Measurements from ENCODE around the gene CHKB.

DNA sequence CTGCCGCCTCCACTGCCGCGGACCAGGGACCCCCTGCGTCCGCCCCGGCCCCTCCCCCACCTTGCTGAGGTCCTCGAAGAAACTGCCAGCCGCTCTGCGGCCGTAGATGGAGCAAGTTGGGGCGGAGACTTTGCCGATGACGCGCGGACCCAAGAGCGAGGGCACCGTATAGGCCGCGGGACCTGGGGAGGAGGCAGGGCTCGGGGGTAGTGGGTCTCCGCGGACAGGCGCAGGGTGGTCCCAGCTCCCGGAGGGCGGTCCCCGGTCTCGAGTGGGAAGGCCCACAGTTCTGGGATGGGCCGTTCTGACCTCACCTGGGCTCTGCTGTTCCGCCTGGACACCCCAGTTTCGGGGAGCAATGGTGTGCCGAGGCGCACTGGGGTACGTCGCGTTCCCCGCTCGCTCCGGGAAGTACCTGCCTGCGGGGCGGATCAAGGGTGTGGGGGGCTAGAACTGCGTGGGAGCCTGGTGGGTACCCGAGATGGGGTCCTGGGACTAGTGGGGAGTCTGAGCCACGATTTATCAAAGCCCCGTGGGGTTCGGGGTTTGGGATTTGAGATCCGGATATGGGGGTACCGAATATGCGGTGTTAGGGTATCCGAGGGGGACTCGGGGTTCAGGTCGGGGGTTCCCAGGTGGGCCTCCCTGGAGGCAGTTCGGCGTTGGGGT lies 51.6 kb downstream of the CHKB start:
- TF ChIP-seq, protein P1, sequence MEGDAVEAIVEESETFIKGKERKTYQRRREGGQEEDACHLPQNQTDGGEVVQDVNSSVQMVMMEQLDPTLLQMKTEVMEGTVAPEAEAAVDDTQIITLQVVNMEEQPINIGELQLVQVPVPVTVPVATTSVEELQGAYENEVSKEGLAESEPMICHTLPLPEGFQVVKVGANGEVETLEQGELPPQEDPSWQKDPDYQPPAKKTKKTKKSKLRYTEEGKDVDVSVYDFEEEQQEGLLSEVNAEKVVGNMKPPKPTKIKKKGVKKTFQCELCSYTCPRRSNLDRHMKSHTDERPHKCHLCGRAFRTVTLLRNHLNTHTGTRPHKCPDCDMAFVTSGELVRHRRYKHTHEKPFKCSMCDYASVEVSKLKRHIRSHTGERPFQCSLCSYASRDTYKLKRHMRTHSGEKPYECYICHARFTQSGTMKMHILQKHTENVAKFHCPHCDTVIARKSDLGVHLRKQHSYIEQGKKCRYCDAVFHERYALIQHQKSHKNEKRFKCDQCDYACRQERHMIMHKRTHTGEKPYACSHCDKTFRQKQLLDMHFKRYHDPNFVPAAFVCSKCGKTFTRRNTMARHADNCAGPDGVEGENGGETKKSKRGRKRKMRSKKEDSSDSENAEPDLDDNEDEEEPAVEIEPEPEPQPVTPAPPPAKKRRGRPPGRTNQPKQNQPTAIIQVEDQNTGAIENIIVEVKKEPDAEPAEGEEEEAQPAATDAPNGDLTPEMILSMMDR (IDR thresholded peaks at IDR 0.05; ENCODE audit: low read depth, low read length): no peak
- TF ChIP-seq POLR2A (IDR thresholded peaks at IDR 0.05; ENCODE audit: extremely low read depth, insufficient read length): peak; percentile 61

All from NB4 (cell line).